Activated naive CD4-positive, alpha-beta T cell treated with anti-CD3 and anti-CD28 coated beads for 36 hours (primary cell): ENCODE data around the gene ACTG1. TPM values are rescaled to one million over a fixed set of nuclear protein-coding genes. Genes with fewer than 3 reads are reported as not detected.

Experiments used
- CTCF ChIA-PET: fragments of 350-600 bp; sonication (Branson Sonifier 250); formaldehyde crosslinking; loops from one replicate; lab custom pipeline; 2021; ENCODE audit warnings: antibody characterized with exemption; lab: Charles Lee
- DNase-seq: peaks from one replicate; pipeline ENCODE4 v3.0.0-alpha.2; 2020
- H3K27ac Mint-ChIP-seq: one replicate; pipeline ENCODE4 v1.8.0; 2021; ENCODE audit warnings: mild to moderate bottlenecking, mixed read lengths
- H3K27me3 Mint-ChIP-seq: one replicate; pipeline ENCODE4 v1.8.0; 2021; ENCODE audit warnings: low read depth, mixed read lengths
- H3K36me3 Mint-ChIP-seq: one replicate; pipeline ENCODE4 v1.8.0; 2021; ENCODE audit warnings: low read depth, mixed read lengths
- H3K4me1 Mint-ChIP-seq: one replicate; pipeline ENCODE4 v1.8.0; 2021; ENCODE audit warnings: low read depth, mixed read lengths
- H3K4me3 Mint-ChIP-seq: one replicate; pipeline ENCODE4 v1.8.0; 2021; ENCODE audit warnings: mild to moderate bottlenecking, moderate library complexity, mixed read lengths
- H3K9me3 Mint-ChIP-seq: one replicate; pipeline ENCODE4 v1.8.0; 2021; ENCODE audit warnings: mixed read lengths
- intact Hi-C: fragments of 100-400 bp; cut with micrococcal nuclease; formaldehyde crosslinking; loops from one replicate; pipeline ENCODE4 v1.15.1; 2023
- total RNA-seq, 2 experiments: library from RNA; stranded (reverse); gene quantifications; one replicate each; pipeline ENCODE4 v1.2.3, GENCODE V29; 2021

ACTG1 gene
- total RNA-seq, 2 experiments from 2014 or later = 2,881 to 2,925 TPM

- intact Hi-C loops = no loop called here
- Mint-ChIP-seq H3K36me3 (no peaks in the 10 kb centered on the region), H3K27ac (no peak overlapping the region), H3K9me3 (no peaks in the 10 kb centered on the region), H3K4me3 (no peak overlapping the region), H3K27me3 (peaks cover 11% of the 10 kb centered on the region), H3K4me1 (peaks cover 5% of the 10 kb centered on the region)
- DNase-seq = no peak
- CTCF ChIA-PET = interaction anchor here (1.6 kb wide), 1 partner anchor 185 kb away, joined by 4 read pairs; no protein-coding TSS in a partner anchor
Measured at GRCh38 chr17:81477173-81477572, 35.4 kb downstream of the ACTG1 start.

DNA sequence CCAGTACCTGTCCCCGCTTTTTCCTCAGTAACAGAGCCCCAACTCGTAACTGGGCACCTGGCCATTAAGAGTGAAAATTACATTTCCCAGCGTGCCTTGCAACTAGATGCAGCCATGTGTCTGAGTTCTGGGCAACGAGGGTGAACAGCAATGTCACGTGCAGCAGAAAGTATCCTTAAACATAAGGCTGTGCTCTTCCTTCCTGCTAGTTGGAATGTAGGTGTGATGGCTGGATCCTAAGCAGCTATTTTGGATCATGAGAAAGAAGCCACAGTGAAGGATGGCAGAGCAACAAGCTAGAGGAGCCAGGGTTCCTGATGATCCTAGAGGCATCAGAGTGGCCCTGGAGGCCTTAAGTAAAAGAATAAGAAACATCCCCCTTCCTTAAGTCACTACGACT is 36.0 kb downstream of the ACTG1 start:
- no peak overlapping the region for H3K4me3 Mint-ChIP-seq
- H3K4me1 Mint-ChIP-seq = peaks cover under 1% of the 10 kb centered on the region
- intact Hi-C loops = no loop called here
- H3K9me3 Mint-ChIP-seq = no peaks in the 10 kb centered on the region
- no peak overlapping the region for H3K27ac Mint-ChIP-seq
- H3K27me3 Mint-ChIP-seq = peaks cover 6% of the 10 kb centered on the region
- CTCF ChIA-PET = interaction anchor here (0.6 to 1.6 kb wide), 2 partner anchors 37 to 185 kb away, joined by 4 to 5 read pairs; no protein-coding TSS in a partner anchor
- no peak for DNase-seq
- no peaks in the 10 kb centered on the region for H3K36me3 Mint-ChIP-seq

- Mint-ChIP-seq H3K27me3 (peaks cover 5% of the 10 kb centered on the region), H3K9me3 (no peaks in the 10 kb centered on the region), H3K4me3 (no peak overlapping the region), H3K36me3 (no peaks in the 10 kb centered on the region), H3K27ac (no peak overlapping the region), H3K4me1 (no peaks in the 10 kb centered on the region)
- intact Hi-C loops = no loop called here
- DNase-seq = no peak
- CTCF ChIA-PET = interaction anchor here (0.6 to 1.6 kb wide), 2 partner anchors 38 to 184 kb away, joined by 4 to 5 read pairs; no protein-coding TSS in a partner anchor
Measured at GRCh38 chr17:81476097-81476496, 36.5 kb downstream of the ACTG1 start.

GRCh38 chr17:81474958-81475357 is 37.6 kb downstream of the ACTG1 start:
- Mint-ChIP-seq H3K4me3 (no peak overlapping the region), H3K9me3 (no peaks in the 10 kb centered on the region)

DNA sequence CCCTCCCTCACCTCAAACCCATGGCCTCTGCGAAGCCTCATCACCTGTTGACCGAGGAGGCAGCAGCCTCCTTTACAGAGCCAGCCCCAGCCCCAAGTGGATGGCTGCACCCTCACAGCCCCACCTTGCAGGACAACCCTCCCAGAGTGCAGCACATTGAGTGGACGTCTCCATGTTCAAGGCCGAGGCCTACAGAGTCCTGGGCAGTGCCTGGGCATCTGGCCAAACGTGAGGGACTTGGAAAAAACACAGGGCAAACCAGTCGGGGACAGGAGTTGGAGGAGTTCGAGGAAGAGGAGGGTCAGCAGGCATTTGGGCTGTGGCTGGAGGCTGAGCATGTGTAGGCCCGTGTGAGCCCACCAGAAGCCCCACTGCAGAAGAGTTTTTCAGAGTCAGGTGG is 39.6 kb downstream of the ACTG1 start:
- H3K27me3 Mint-ChIP-seq = no peaks in the 10 kb centered on the region
- no peak overlapping the region for H3K4me3 Mint-ChIP-seq
- no peaks in the 10 kb centered on the region for H3K4me1 Mint-ChIP-seq
- H3K27ac Mint-ChIP-seq = no peak overlapping the region
- intact Hi-C loops = no loop called here
- H3K9me3 Mint-ChIP-seq = no peaks in the 10 kb centered on the region
- no peaks in the 10 kb centered on the region for H3K36me3 Mint-ChIP-seq
- no peak for DNase-seq
- CTCF ChIA-PET = interaction anchor here (0.5 to 2.0 kb wide), 2 partner anchors 11 to 129 kb away, joined by 3 to 6 read pairs; no protein-coding TSS in a partner anchor

More at GRCh38 chr17:81474958-81475357, 37.6 kb downstream of the ACTG1 start:
- no peaks in the 10 kb centered on the region for H3K36me3 Mint-ChIP-seq
- H3K27me3 Mint-ChIP-seq = no peaks in the 10 kb centered on the region
- CTCF ChIA-PET = no interaction called here
- H3K27ac Mint-ChIP-seq = no peak overlapping the region
- no peaks in the 10 kb centered on the region for H3K4me1 Mint-ChIP-seq
- intact Hi-C loops = no loop called here
- no peak for DNase-seq

DNA sequence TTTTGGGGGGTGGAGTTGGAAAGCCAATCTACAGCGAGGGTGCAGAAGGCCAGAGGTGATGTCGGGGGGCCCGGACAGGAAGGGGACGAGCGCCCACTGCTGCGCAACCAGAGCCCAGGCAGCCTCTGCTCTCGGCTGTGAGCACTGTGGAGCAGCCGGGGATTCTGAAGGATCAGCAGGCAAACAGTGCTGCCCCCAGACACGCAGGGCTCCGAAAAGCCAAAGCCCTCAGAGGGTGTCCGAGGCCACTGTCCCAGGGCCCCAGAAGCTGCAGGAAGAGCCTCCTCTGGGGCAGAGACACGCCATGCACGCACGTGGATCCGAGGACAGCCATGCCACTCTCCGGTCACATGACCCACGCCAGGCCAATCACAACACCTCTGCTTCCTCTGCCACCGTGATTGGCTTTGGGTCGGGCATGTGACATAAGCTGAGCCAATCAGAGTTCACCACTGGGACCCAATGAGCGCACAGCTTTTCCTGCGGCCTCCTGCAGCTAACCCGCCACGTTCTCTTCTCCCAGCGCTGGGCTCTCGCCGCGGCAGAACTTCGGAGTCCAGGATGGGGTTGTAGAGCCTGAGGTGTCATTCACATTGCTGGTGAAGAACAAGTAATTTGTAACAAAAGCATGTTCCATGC is 40.7 kb downstream of the ACTG1 start:
- peak; percentile 48 for DNase-seq
- no peaks in the 10 kb centered on the region for H3K4me1 Mint-ChIP-seq
- H3K4me3 Mint-ChIP-seq = peak overlapping the region; percentile 29
- H3K36me3 Mint-ChIP-seq = no peaks in the 10 kb centered on the region
- CTCF ChIA-PET = no interaction called here
- no peaks in the 10 kb centered on the region for H3K27me3 Mint-ChIP-seq
- intact Hi-C loops = no loop called here
- H3K27ac Mint-ChIP-seq = no peak overlapping the region
- H3K9me3 Mint-ChIP-seq = no peaks in the 10 kb centered on the region

- no peak for DNase-seq
- no peak overlapping the region for H3K4me3 Mint-ChIP-seq
- CTCF ChIA-PET = no interaction called here
- intact Hi-C loops = no loop called here
- no peaks in the 10 kb centered on the region for H3K4me1 Mint-ChIP-seq
- H3K9me3 Mint-ChIP-seq = no peaks in the 10 kb centered on the region
- no peaks in the 10 kb centered on the region for H3K27me3 Mint-ChIP-seq
- no peak overlapping the region for H3K27ac Mint-ChIP-seq
- no peaks in the 10 kb centered on the region for H3K36me3 Mint-ChIP-seq
Measured at GRCh38 chr17:81470944-81471817, 41.4 kb downstream of the ACTG1 start.

GRCh38 chr17:81470270-81470943 is 42.2 kb downstream of the ACTG1 start:
- intact Hi-C loops = no loop called here
- Mint-ChIP-seq H3K4me1 (no peaks in the 10 kb centered on the region), H3K36me3 (no peaks in the 10 kb centered on the region), H3K9me3 (no peaks in the 10 kb centered on the region), H3K27me3 (no peaks in the 10 kb centered on the region), H3K4me3 (no peak overlapping the region), H3K27ac (no peak overlapping the region)
- DNase-seq = no peak
- CTCF ChIA-PET = no interaction called here

- H3K27ac Mint-ChIP-seq = no peak overlapping the region
Measured at GRCh38 chr17:81469266-81469665, 43.3 kb downstream of the ACTG1 start.

DNA sequence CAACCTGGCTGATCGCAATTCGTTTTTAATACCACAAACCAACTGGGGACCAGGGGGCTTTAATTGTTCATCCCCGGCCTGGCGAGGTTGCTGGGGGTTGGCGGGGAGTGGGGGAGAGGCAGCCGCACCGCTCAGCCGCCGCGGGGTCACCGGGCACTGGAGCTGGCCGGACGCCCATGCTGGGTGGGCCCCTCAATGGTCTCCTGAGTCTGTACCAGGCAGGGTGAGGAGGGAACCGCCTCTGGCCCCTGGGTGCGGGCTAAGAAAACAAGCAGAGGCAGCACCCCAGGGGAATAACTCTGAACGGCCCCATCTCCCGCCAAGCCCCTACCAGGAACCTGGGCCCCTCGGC is 43.9 kb downstream of the ACTG1 start:
- Mint-ChIP-seq H3K27ac (no peak overlapping the region), H3K4me1 (no peaks in the 10 kb centered on the region), H3K9me3 (no peaks in the 10 kb centered on the region), H3K27me3 (no peaks in the 10 kb centered on the region), H3K4me3 (no peak overlapping the region), H3K36me3 (no peaks in the 10 kb centered on the region)
- intact Hi-C loops = no loop called here
- DNase-seq = no peak
- CTCF ChIA-PET = no interaction called here

More at GRCh38 chr17:81469266-81469665, 43.3 kb downstream of the ACTG1 start:
- CTCF ChIA-PET = no interaction called here
- no peak overlapping the region for H3K4me3 Mint-ChIP-seq
- H3K36me3 Mint-ChIP-seq = no peaks in the 10 kb centered on the region
- H3K27me3 Mint-ChIP-seq = no peaks in the 10 kb centered on the region
- no peaks in the 10 kb centered on the region for H3K9me3 Mint-ChIP-seq
- no peaks in the 10 kb centered on the region for H3K4me1 Mint-ChIP-seq
- DNase-seq = no peak
- intact Hi-C loops = no loop called here

DNA sequence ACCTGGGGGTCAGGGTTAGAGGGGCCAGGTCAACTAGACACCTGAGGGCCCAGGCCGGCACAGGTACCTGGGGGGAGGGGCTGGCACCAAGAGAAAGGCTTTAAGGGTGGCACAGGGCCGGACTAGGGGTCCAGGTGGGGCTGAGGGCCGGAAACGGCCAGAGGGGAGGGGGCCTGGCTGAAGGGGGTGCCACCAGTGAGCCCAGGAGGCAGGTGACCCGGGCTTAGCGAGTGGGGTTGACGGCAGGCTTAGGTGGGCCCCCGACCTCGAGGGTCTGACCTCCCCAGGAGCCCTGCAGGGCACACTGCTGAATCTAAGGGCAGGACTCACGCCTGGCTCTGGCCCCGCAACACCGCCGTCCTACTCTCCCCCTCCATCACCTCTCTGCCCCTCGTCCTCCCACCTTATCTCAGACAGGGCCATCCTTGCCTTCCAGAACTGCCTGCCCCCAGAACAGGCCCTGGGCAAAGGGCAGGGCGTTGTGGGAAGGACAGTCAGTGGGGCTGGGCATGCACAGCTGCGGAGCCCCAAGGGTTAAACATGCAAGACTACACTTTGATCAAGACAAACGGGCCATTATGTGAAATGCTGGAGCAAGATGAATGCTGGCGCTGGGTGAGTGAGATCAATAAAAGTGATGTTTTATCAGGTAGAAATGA is 44.4 kb downstream of the ACTG1 start:
- Mint-ChIP-seq H3K27ac (no peak overlapping the region), H3K4me3 (no peak overlapping the region), H3K27me3 (no peaks in the 10 kb centered on the region), H3K9me3 (no peaks in the 10 kb centered on the region), H3K4me1 (no peaks in the 10 kb centered on the region), H3K36me3 (no peaks in the 10 kb centered on the region)
- CTCF ChIA-PET = no interaction called here
- no peak for DNase-seq
- intact Hi-C loops = no loop called here
